RWPE2 (cell line): ENCODE data around the gene ORM1.

ENCODE experiments used
- ATAC-seq: fragments of 200-7000 bp; cut with Tn5 transposase; 3 replicates; pipeline ENCODE4 v1.9.1; 2021; ENCODE audit warnings: low read depth
- DNase-seq: peaks from one replicate; pipeline ENCODE4 v3.0.0-alpha.2; 2020; ENCODE audit warnings: low spot score
- H3K27ac ChIP-seq: fragments of 450-650 bp; 2 replicates; pipeline ENCODE4 v1.5.1; 2017; ENCODE audit warnings: mild to moderate bottlenecking; ENCODE audit not compliant: poor library complexity, severe bottlenecking
- H3K27me3 ChIP-seq: fragments of 250-450 bp; sonication (Bioruptor Pico); 2 replicates; pipeline ENCODE4 v1.5.1; 2021; ENCODE audit warnings: mild to moderate bottlenecking, moderate library complexity; ENCODE audit not compliant: insufficient read depth, poor library complexity, severe bottlenecking
- H3K36me3 ChIP-seq: fragments of 250-450 bp; sonication (Bioruptor Pico); 2 replicates; pipeline ENCODE4 v1.5.1; 2020; ENCODE audit warnings: low read depth, mild to moderate bottlenecking, moderate library complexity
- H3K4me1 ChIP-seq: fragments of 250-450 bp; sonication (Bioruptor Pico); 2 replicates; pipeline ENCODE4 v1.5.1; 2021; ENCODE audit warnings: mild to moderate bottlenecking, moderate library complexity; ENCODE audit not compliant: insufficient read depth, poor library complexity, severe bottlenecking
- H3K4me3 ChIP-seq: fragments of 250-450 bp; sonication (Bioruptor Pico); 2 replicates; pipeline ENCODE4 v1.5.1; 2021; ENCODE audit warnings: mild to moderate bottlenecking, moderate library complexity; ENCODE audit not compliant: severe bottlenecking
- H3K9me3 ChIP-seq: fragments of 250-450 bp; sonication (Bioruptor Pico); 2 replicates; pipeline ENCODE4 v1.5.1; 2021; ENCODE audit warnings: mild to moderate bottlenecking, moderate library complexity; ENCODE audit not compliant: severe bottlenecking
- CTCF ChIP-seq: fragments of 450-650 bp; IDR thresholded peaks from one replicate; pipeline ENCODE4 v1.5.1; 2017; ENCODE audit warnings: mild to moderate bottlenecking, moderate library complexity; ENCODE audit not compliant: poor library complexity, severe bottlenecking

The ORM1 gene

GRCh38 chr9:114350636-114351401, 27.9 kb downstream of the ORM1 start:
- Histone ChIP-seq H3K4me1 (peaks cover 10% of the 10 kb centered on the region), H3K27me3 (no peaks in the 10 kb centered on the region), H3K36me3 (peaks cover 19% of the 10 kb centered on the region), H3K4me3 (no peak overlapping the region), H3K27ac (no peak overlapping the region), H3K9me3 (no peaks in the 10 kb centered on the region)
- DNase-seq (no peak), ATAC-seq (no peak)
- TF ChIP-seq CTCF: no peak

GRCh38 chr9:114351932-114352331, 29.0 kb downstream of the ORM1 start:
- ATAC-seq (no peak), DNase-seq (no peak)
- Histone ChIP-seq H3K4me1 (peaks cover 10% of the 10 kb centered on the region), H3K27ac (no peak overlapping the region), H3K4me3 (no peak overlapping the region), H3K9me3 (no peaks in the 10 kb centered on the region), H3K27me3 (no peaks in the 10 kb centered on the region), H3K36me3 (peaks cover 10% of the 10 kb centered on the region)
- no peak for TF ChIP-seq CTCF

GRCh38 chr9:114355821-114356220, 32.9 kb downstream of the ORM1 start:
- H3K27me3 ChIP-seq: no peaks in the 10 kb centered on the region
- H3K4me1 ChIP-seq: no peaks in the 10 kb centered on the region
- peaks cover 8% of the 10 kb centered on the region for H3K36me3 ChIP-seq
- H3K9me3 ChIP-seq: no peaks in the 10 kb centered on the region
- H3K27ac ChIP-seq: no peak overlapping the region
- DNase-seq (no peak), ATAC-seq (no peak)
- TF ChIP-seq CTCF: no peak
- no peak overlapping the region for H3K4me3 ChIP-seq

GRCh38 chr9:114356792-114357191, 33.9 kb downstream of the ORM1 start:
- peaks cover 17% of the 10 kb centered on the region for H3K36me3 ChIP-seq
- no peak for TF ChIP-seq CTCF
- DNase-seq: no peak
- no peak for ATAC-seq
- no peaks in the 10 kb centered on the region for H3K9me3 ChIP-seq
- no peak overlapping the region for H3K27ac ChIP-seq
- H3K4me1 ChIP-seq: no peaks in the 10 kb centered on the region
- no peak overlapping the region for H3K4me3 ChIP-seq
- no peaks in the 10 kb centered on the region for H3K27me3 ChIP-seq

- Histone ChIP-seq H3K27ac (no peak overlapping the region), H3K36me3 (peaks cover 19% of the 10 kb centered on the region), H3K9me3 (no peaks in the 10 kb centered on the region), H3K4me3 (no peak overlapping the region), H3K4me1 (no peaks in the 10 kb centered on the region), H3K27me3 (no peaks in the 10 kb centered on the region)
- DNase-seq (no peak), ATAC-seq (no peak)
- TF ChIP-seq CTCF: no peak
These were observed 34.5 kb downstream of the ORM1 start for GRCh38 chr9:114357360-114357759.
